Stimulated activated CD8-positive, alpha-beta memory T cell treated with anti-CD3 and anti-CD28 coated beads, Interleukin-15, amount 100 ng/mL, for 1 hour (primary cell): Measurements from ENCODE around the gene FGF3.

Experiments used
- DNase-seq: peaks from one replicate; pipeline ENCODE4 v3.0.0-alpha.2; 2020; ENCODE audit warnings: low read depth

Gene FGF3

GRCh38 chr11:69818603-69819441, at the start of gene FGF3:
Gene FGF3 (minus strand): TSS chr11:69819416. CDS start chr11:69818933, 483 bp downstream.
- no peak for DNase-seq

- DNase-seq = no peak
These were observed 49.7 kb upstream of the FGF3 start for GRCh38 chr11:69868871-69869270.

DNA sequence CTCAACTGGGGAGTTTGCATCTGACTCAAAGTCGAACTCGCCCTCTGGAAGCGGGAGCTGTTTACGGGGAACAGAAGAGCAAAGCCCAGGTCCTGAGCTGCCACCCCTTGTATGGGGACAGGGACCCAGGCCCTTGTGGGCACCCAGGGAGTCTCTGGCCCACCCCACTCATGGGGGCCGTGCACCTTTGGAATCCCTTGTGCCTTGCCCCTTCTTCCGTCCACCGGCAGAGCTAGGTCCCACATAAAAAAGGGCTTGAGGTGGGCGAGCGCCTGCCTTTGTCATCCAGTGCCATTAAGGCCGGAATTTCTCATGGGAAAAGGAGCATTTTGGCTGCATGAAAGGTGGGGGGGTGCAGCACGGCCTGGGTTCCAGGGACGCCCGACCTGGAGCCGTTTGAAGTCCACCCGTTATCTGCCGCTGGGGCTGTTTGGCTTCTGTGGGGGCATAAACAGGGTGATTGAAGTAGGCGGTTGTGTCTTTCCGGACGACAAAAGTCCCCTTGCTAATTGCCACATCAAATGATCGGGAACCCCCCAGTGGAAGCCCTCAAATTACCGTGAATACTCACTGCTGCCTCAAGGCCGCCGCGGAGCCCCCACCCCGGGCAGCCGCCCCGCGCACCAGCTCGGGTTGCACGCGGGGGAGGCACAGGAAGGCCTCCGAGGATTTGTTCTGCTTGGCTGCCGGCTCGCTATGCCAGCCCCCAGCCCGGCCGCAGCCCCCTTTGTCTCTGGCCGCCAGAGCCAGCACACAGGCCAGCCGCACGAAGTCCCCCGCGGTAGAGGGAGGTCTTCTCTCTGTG, 49.0 kb upstream of the FGF3 start:
- DNase-seq = no peak

DNA sequence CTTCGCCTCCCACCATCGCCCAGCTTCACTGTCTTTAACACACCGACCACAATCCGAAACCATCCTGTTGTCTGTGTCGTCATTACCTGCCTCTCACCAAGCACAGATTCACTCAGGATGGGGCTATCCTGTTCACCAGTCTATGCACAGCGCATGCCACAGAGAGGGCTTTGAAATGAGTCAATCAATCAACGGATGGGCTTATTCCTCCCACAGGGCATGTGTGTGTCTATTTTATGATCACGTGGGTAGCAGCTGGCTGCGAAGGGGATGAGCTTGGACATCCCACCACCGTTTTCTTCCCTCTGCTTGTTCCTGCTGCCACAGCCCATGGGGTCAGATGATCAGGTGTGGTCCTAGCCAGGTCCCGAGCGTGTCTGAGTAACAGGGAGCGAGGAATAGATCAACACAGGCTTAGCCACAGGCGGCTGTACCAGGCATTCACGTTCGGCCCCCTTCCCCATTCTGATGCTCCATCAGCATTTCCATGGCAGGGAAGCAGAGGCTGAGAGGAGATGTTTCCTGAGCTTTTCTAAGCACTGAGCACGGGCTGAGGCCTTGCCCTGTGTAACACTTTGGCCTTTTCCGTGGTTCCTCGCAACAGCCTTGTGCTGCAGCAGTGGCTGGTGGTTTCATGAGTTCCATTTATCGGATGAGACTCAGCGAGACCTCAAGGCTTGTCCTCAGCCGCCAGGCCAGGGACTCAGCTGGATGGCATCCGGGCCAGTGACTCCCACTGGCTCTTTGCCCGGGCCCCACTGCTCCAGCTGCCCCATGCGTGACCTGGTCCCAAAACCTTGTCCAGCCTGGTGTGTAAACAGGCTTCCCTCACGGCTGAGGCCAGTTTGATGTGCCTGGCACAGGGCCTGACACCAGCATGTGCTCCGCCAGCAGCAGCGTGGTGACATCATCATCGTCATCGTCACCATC, 48.1 kb upstream of the FGF3 start:
- no peak for DNase-seq

GRCh38 chr11:69866648-69867047, 47.4 kb upstream of the FGF3 start:
- DNase-seq = no peak

DNA sequence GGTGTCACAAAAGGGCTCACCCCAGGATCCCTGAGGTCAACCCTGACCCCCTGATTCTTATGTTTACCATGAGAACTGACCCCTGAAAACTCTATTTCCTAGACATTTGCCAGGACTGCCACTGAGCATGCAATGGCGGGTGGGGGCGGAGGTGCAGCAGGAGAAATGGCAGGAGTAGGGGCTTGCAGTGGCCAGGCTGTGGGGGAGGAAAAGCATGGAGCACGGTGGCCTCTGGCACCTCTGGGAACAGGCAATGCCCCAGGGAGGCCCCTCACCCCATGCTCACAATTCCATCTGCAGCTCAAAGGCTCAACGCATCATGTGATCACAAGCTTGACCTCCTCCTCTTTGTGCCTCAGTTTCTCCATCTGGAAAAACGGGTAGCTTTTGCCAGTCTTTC, 46.5 kb upstream of the FGF3 start:
- no peak for DNase-seq

GRCh38 chr11:69864686-69865661, 45.8 kb upstream of the FGF3 start:
- DNase-seq = no peak

- no peak for DNase-seq
These were observed 44.5 kb upstream of the FGF3 start for GRCh38 chr11:69863544-69864200.

DNA sequence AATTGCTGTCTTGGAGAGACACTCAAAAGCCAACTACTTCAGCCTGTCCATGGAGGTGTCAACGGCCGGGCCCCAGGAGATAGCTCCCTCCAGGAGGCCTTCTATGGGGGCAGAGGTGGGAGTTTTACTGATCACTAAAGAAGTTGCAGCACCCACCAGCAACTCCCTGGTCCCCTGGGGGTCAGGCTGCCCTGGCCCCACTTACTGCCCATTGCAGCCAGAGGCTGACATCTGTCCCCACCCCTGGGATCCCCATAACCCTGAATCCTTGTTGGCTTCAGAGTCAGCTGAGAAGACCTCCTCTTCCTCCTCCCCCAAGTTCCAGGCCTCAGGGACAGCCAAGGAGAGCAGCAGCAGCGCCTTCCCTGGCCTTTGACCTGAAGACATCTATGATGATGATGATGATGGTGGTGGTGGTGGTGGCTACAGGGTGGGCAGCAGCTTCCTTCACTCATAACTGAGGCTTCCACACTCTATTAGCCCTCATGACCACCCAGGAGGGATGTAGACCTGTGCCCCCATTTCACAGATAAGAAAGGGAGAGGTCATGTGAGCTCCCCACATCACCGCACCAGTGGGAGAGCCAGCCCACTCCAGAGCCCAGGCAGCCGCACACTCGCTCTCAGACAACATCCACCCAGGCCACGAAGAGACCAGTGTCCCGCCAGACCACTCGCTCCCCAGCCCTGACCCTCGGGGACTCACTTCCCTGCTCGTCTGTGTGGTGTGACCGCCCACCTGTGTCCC, 43.8 kb upstream of the FGF3 start:
- no peak for DNase-seq

DNA sequence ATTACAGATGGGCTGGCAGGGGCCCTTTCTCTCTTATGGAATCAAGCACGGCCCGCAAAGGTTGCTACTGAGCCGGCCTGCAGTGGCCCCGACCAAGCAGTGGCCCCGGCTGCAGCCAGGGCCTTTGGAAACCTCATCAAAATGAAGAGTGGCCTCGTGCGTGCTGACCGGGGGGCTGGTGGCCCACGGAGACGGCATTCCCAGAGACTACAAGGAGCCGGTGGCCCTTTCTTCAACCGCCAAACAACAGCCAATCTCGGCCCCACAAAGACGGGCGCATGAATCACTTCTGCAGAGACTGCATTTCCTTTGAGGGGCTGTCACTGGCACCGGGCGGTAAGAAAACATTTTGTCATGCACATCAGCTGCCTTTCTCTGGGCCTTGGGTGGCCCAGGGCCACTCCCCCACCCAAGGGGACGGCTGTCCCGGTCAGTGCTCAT, 43.1 kb upstream of the FGF3 start:
- DNase-seq = no peak

- no peak for DNase-seq
These were observed 42.7 kb upstream of the FGF3 start for GRCh38 chr11:69861901-69862300.

DNA sequence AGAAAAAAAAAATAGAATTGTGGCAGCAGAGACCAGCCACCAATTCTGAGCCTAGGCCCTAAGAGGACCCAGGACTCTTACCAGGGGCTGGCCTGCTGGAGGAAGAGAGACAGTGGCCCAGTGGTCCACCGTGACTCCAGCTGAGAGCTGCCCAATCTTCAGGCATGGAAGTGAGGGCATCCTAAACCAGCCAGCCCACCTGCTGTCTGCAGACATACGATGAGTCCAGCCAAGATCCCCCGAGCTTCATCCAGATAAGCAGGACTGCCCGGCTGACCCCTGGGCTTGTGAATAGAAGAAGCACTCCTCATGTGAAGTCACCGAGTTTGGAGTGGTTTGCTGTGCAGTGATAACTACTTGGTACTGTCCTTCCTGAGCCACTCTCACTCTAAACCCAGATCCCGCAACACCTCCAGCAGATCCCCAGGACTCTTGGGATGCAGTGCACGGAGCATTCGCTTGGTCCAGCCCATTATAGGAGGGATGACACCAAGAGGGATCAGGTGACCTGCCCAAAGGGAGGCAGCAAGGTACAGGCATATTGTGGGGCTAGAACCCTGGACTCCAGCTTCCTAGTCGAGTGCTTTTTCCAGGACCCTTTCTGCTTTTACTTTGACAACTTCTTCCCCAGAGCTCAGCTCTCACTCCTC, 41.7 kb upstream of the FGF3 start:
- no peak for DNase-seq

DNA sequence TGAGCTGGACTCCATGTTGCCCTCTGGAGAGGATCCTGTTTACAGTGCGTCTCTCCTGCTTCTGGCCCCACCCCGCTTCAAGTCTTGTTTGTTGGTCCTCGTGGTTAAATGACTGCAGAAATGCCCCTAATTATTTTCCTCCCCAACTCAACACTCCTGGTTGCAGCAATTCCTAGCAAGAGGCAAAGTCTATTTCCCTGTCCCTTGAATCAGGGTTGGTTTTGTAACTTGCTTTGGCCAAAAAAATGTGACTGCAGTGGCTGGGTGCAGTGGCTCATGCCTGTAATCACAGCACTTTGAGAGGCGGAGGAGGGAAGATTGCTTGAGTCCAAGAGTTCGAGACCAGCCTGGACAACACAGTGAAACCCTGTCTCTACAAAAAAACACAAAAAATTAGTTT, 41.0 kb upstream of the FGF3 start:
- DNase-seq = no peak

- no peak for DNase-seq
These were observed 40.2 kb upstream of the FGF3 start for GRCh38 chr11:69859275-69859934.

- no peak for DNase-seq
These were observed 36.2 kb upstream of the FGF3 start for GRCh38 chr11:69855421-69855820.

DNA sequence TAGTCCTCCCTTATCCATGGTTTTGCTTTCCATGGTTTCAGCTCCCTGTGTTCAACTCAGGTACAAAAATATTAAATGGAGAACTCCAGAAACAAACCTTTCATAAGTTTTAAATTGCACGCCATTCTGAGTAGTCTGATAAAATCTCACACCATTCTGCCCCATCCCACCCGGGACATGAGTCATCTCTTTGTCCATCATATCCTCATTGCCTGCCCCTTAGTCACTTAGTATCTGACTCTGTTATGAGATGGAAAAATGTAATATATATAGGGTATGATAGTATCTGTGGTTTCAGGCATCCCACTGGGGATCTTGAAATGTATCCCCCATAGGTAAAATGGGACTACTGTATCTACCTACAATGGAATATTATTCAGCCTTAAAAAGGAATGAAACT, 35.5 kb upstream of the FGF3 start:
- DNase-seq = no peak

- DNase-seq = no peak
These were observed 32.8 kb upstream of the FGF3 start for GRCh38 chr11:69852056-69852455.

- DNase-seq = no peak
These were observed 29.0 kb upstream of the FGF3 start for GRCh38 chr11:69848201-69848600.

- no peak for DNase-seq
These were observed 25.2 kb upstream of the FGF3 start for GRCh38 chr11:69844396-69844795.
